Measurements from ENCODE around the gene TRIB2. TPM values are rescaled to one million over a fixed set of nuclear protein-coding genes. Genes with fewer than 3 reads are reported as not detected.

TRIB2 gene
- total and polyA plus RNA-seq, 12 donors = 26.7 to 57.2 (median 36.5) TPM

- Histone ChIP-seq H3K27ac (peak overlapping the region in 2 of 10 donors; percentile 0 to 15), H3K36me3 (no peaks in the 10 kb centered on the region), H3K4me1 (peaks cover 0 to 12% (median 7%) of the 10 kb centered on the region in 9 donors), H3K4me3 (no peak overlapping the region), H3K27me3 (peaks cover 0 to 7% (median 0%) of the 10 kb centered on the region in 7 donors), H3K9me3 (peaks cover 0 to under 1% (median 0%) of the 10 kb centered on the region in 11 donors)
- intact Hi-C loops (cut with DNase I) = no loop called here
- ATAC-seq (peak in 6 of 8 donors; percentile 22 to 74 (median 44)), DNase-seq (no peak)
- TF ChIP-seq CTCF (IDR thresholded peaks at IDR 0.05) = no peak
- 43 to 51% methylated on average over 5 of the region's 5 CpGs for WGBS, 2 donors
These were observed 32.2 kb upstream of the TRIB2 start for GRCh38 chr2:12684471-12684936.

GRCh38 chr2:12685145-12685544 is 31.6 kb upstream of the TRIB2 start:
- peaks cover 0 to 7% (median 0%) of the 10 kb centered on the region in 7 donors for H3K27me3 ChIP-seq
- WGBS, 2 donors = 88 to 94% methylated on average over 3 of the region's 3 CpGs
- no peak for ATAC-seq
- intact Hi-C loops (cut with DNase I) = loop anchor here in 1 of 10 donors (1.0 kb wide), 1 partner anchor 27 kb away; no protein-coding TSS in a partner anchor
- peaks cover 0 to 7% (median 4%) of the 10 kb centered on the region in 11 donors for H3K9me3 ChIP-seq
- no peak for TF ChIP-seq CTCF (IDR thresholded peaks at IDR 0.05)
- no peak overlapping the region for H3K27ac ChIP-seq
- no peak overlapping the region for H3K4me3 ChIP-seq
- H3K4me1 ChIP-seq = peaks cover 0 to 12% (median 7%) of the 10 kb centered on the region in 9 donors
- H3K36me3 ChIP-seq = no peaks in the 10 kb centered on the region
- no peak for DNase-seq

GRCh38 chr2:12685956-12686355 is 30.8 kb upstream of the TRIB2 start:
- Histone ChIP-seq H3K9me3 (peaks cover 0 to 14% (median 4%) of the 10 kb centered on the region in 11 donors), H3K4me1 (peaks cover 0 to 12% (median 7%) of the 10 kb centered on the region in 9 donors), H3K4me3 (no peak overlapping the region), H3K27ac (peak overlapping the region in 1 of 10 donors; percentile 20), H3K27me3 (peaks cover 0 to 7% (median 0%) of the 10 kb centered on the region in 7 donors), H3K36me3 (no peaks in the 10 kb centered on the region)
- ATAC-seq (peak in 1 of 8 donors; percentile 11), DNase-seq (no peak)
- WGBS, 2 donors = 99 to 100% methylated on average over 6 of the region's 6 CpGs
- intact Hi-C loops (cut with DNase I) = loop anchor here in 1 of 10 donors (1.0 kb wide), 1 partner anchor 26 kb away; no protein-coding TSS in a partner anchor
- no peak for TF ChIP-seq CTCF (IDR thresholded peaks at IDR 0.05)

- H3K4me3 ChIP-seq = no peak overlapping the region
- no peak for ATAC-seq
- H3K36me3 ChIP-seq = no peaks in the 10 kb centered on the region
- peaks cover 0 to 18% (median 4%) of the 10 kb centered on the region in 11 donors for H3K9me3 ChIP-seq
- peak overlapping the region in 1 of 10 donors; percentile 8 for H3K27ac ChIP-seq
- WGBS, 2 donors = 71 to 88% methylated on average over 7 of the region's 7 CpGs
- TF ChIP-seq CTCF (IDR thresholded peaks at IDR 0.05) = no peak
- intact Hi-C loops (cut with DNase I) = no loop called here
- H3K27me3 ChIP-seq = peaks cover 0 to 7% (median 0%) of the 10 kb centered on the region in 7 donors
- DNase-seq = no peak
- H3K4me1 ChIP-seq = peaks cover 0 to 12% (median 7%) of the 10 kb centered on the region in 9 donors
These were observed 29.9 kb upstream of the TRIB2 start for GRCh38 chr2:12686708-12687283.
